SIG-M5 (cell line): ENCODE data around the gene ALDH1A3.

Experiments used
- DNase-seq: peaks from one replicate; lab custom pipeline; 2025; lab: John Stamatoyannopoulos, UW

ALDH1A3 gene

DNA sequence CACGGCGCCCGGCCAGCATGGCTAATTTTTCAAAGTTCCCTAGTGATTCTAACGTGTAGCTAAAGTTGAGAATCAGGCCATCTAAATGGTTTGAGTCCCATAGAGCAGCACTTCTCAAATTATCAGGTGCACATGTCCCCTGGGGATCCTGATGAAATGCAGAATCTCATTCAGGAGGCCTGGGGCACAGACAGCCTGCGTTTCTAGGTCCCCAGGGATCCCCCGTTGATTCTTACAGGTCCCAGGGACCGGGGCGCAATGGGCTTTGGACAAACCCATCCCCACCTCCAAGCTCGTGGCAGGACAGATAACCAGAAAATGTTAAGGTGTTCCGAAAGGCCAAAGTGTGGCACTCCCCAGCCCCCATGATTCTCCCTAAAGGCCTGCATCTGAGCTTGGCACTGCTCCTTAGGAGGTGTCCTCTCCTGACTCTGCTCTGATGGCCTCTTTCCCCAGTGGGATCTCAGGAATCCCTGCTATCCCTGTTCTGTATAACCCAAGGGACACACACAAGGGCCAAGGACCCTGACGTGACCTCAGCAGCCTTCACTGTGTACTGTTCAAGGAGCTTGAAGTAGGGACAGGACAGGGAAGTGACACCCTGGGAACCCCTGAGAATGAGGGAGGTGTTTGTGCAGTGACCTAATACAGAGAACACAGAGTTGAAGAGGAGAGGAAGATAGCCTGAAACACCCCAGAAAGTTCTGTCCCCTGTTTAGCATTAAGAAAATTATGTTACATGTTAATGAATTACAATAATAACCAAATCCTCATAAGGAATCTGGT, 47.5 kb downstream of the ALDH1A3 start:
- no peak for DNase-seq

DNA sequence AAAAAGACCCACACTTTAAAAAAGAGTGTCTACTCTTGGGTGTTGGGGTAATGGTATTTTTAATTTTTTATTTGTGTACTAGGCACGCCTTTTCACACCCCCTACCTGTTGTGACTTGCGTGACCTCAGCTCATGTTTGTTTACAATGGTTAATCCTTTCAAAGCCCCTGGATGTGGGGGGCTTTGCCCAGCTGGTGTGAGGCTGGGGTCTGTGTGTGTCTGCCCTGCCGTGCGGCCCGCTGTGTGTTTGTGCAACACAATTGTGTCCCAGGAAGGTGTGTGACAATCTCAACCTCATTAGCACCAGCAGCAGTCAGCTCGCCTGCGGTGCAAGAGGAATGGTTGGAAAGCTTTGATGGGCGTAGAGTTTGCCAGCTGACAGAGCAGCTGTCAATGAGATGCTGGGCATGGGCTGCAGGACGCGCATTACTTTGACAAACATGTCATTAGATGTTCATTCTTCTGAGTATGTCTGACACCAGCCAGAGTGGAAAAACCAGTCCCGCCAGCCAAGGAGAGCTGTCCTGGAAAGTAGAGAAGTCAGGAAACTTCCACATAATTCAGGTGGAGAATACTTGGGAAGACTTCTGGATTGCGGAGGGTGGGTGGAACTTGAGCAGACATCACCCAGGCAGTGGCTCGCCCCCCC, 49.1 kb downstream of the ALDH1A3 start:
- DNase-seq, result no peak

- no peak for DNase-seq
These were observed 50.0 kb downstream of the ALDH1A3 start for GRCh38 chr15:100929641-100930042.

DNA sequence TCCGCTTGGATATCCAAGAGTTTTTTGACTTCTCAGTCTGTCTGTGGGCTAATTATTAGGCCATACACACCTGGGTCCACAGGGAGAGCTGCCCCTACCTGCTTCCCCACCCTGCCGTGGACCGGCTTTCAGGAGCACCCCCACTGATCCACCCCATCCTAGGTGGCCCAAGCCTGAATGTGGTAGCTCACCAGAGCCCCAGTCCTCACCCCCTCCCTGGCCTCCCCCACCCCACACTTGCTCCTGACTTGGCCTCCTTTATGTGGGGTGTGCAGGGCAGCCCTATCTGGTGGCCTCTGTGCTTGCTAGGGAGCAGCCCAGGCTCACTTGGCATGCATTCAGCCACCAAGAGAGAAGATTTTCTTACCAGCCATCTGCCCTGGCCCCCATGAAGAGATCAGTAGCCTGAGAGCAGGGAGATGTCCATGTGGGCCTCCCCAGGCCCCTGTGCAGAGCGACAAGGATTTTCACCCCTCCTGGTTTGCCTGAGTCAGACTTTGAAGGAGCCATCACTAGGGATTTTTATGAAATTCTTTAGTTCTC, 50.7 kb downstream of the ALDH1A3 start:
- no peak for DNase-seq

DNA sequence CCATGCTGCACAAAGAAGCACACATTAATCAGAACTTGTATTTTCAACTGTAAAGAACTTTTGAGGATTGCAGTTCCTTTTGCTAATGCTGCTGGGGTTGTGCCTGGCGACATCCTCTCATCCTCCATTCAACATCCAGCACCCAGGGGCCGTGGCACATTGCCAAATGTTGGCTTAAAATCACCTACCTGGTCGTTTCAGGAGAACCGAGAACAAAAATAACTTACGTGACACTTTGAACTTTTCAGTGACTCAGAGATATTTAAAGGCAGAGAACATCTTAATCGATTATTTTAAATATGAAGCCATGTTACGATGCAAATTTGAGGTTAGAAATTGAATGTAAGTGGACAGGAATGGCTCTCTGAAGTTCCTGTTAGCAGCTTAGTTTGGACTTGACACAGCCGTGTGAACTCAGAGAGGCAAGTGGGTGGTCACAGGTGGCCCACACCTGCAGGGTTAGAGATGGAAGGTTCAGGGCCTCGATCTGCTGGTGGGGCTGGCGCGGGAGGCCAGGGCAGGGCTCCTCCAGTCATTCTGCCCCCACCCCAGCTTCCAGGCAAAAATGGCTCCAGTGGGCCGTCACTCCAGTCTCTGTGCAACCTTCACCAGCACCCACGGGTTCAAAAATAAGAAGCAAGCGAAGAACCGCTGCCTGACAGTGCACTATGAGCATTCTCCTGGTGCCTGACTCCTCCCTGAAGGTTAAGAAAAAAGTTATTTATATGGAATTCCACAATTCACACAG, 51.7 kb downstream of the ALDH1A3 start:
- no peak for DNase-seq

DNA sequence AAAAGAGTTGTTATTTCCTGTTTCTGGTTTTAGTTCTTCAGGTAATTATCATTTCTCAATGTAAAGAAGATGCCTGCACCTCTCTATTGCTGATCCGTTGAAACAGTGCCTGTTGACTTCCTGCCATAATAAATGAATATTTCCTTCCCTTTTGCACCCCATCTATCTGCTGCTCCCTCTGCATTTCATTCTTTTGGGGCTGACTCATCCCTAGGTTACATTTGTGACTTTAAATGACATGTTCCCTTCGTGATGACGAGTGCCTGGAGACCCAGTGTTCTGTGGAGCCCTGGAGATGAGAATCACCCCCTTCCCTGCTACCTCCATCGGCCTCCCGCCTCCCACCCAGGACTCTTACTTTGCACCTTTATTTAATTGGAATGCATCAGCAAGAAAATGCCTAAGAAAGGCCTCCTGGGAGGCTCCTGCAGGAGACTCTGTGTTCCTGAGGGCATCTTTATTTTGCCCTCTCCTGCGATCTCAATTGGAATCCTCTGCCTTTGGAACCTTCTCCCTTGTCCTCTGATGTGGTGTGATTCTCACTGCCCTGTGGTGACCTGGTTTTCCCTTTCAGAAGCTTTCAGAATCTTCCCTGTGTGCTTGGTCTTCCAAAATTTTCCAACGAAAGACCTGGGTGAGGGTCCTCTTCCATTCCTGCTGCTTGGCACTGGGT, 53.2 kb downstream of the ALDH1A3 start:
- DNase-seq, result no peak

DNA sequence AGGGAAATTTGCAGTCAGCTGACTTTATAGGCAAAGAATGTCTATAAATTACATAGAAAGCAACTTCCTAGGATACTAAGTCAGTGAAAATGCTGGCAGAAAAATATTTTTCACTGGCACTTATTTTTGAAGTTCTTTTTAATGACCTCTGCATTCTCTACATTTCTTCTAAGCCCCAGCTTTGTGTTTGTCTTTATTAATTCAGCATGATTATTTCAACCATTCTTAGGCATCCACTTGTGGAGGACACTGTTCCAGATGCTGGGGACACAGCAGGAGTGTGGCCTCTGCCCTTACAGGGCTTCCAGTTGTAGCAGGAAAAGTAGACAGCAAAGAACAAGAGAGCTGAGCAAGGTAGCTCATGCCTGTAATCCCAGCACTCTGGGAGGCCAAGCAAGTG, 54.5 kb downstream of the ALDH1A3 start:
- DNase-seq, result no peak

DNA sequence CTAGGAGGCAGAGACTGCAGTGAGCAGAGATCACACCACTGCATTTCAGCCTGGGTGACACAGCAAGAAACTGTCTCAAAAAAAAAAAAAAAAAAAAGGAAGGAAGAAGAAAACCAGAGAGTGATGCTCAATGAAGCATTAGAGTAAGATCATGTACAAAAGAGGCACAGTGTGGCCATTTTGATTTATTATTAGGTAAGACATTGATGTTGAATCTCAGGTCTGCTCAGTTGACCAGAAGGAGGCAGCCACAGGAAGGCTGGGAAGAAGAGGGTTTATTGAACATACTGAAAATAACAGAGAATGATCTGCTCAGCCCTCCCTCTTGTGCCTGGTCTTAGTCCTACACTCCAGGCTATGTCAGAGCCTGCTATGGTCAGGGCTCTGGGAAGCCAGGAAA, 55.1 kb downstream of the ALDH1A3 start:
- DNase-seq, result no peak

- DNase-seq, result no peak
These were observed 57.5 kb downstream of the ALDH1A3 start for GRCh38 chr15:100937171-100937570.

GRCh38 chr15:100939791-100940190, 60.2 kb downstream of the ALDH1A3 start:
- no peak for DNase-seq

DNA sequence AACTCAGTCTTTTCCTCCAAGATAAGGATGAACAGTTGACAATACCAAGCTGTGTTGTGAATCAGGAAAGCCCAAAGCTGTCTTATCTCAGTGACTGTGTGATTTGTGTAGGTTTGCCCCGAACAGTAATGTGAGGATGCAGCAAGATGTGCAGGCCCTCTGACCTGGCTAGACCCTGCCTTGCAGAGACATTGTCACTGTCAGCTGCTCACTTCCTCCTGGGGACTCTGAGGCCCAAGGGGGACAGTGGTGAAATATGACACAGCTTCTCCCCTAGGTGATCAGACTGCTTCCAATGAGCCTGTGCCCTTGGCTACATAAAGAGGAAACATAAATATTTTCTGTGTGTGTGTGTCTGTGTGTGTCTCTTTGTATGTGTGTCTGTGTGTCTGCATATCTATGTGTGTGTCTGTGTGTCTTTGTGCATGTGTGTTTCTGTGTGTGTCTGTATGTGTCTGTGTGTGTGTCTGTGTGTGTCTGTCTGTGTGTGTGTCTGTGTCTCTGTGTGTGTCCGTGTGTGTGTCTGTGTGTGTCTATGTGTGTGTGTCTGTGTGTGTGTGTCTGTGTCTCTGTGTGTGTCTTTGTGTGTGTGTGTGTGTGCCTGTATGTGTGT, 61.2 kb downstream of the ALDH1A3 start:
- peak; percentile 66 for DNase-seq

DNA sequence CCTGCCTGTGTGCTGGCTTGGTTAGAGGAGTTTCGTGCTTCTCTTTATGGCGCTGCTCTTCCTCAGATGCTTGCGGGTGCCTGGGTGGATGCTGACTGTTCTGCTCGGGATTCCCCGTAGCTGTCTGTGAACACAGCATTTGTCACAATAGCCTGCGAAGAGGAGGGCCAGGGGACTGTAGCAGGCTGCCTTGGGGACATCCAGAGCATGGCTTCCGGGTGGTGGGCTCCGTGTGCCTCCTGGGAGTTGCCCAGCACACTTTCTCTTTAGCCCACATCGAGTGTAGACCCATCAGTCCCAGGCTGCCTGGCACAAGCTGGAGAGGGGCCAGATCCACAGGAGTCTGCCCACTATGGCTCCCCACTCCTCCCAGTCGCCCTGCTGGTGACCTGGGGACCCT, 61.9 kb downstream of the ALDH1A3 start:
- DNase-seq, result no peak

DNA sequence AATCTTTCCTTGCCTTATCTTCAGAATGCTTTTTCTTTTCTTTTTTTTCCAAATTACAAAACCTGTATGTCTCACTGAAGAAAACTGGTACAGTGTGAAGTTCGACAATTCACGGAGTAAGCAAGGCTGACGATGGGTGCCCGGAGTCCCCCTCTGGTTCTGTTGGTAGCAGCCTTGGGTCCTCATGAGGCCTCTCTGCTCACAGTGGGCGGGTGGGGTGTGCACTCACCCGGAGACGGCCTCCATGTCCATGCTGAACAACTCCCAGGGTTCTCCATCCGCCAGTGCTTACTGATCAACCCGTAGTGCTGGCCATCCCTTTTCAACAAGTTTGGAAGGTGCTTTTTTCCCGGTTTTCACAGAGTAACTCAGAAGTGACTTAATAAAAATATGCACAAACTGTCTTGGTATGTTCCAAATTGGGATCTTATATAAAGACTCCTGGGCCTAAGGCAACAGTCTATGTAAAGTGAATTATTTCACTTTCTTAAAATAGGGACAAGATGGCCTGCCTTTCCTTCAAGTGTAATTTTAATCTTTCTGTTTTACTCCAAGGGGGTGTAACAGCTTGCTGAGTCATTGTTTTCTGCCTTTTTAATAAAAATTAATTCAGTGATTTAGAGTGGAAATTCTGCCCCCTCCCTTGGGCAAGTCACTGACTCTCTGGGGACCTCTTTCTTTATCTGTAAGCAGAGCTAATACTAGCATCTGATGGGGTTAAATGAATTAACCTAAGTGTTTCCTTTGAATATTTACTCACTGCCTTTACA, 63.2 kb downstream of the ALDH1A3 start:
- no peak for DNase-seq

- DNase-seq, result no peak
These were observed 64.7 kb downstream of the ALDH1A3 start for GRCh38 chr15:100944244-100944895.

GRCh38 chr15:100944986-100945385, 65.4 kb downstream of the ALDH1A3 start:
- DNase-seq, result no peak

DNA sequence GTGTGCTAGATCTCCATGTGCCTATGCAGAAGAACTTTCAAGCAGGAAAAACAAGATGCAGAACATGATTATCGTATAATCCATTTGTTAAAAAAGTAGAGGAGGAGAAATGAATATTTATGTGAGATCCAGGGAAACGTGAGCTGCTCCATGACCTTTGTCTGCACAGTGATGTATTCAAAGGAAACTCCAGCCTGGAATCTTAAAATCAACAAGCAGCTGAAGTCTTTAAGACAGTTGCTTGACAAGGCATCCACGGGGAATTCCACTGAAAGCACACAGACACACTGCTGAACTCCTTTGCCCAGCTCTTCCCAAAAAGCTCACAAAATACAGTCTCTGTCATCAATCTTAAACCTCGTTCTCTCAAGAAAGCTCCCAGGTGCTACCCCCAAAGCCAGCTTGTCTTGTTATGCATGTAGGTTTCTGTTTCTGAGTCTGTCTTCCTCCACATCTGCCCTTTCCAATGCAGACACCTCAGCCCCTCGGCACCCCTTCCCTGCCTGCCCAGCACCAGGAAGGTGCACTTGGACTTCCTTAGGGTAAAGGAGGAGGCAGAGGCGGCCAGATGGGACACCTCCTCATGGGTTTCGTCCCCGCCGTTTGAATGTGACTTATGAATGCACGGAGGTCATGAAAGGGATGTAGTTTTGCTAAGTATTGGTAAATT, 68.3 kb downstream of the ALDH1A3 start:
- no peak for DNase-seq

- no peak for DNase-seq
These were observed 68.8 kb downstream of the ALDH1A3 start for GRCh38 chr15:100948430-100948762.

DNA sequence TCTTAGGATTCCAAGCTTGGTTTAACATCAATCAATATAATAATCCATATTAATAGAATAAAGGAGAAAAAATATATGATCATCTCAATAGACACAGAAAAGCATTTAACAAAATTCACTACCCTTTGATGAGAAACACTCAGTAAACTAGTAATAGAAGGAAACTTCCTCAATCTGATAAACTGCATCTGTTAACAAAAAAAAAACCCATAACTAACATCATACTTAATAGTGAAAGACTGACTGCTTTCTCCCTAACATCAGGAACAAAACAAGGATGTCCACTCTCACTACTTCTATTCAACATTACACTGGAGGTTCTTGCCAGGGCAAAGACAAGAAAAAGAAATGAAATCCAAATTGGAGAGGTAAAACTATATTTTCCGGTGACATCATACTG, 70.1 kb downstream of the ALDH1A3 start:
- no peak for DNase-seq

DNA sequence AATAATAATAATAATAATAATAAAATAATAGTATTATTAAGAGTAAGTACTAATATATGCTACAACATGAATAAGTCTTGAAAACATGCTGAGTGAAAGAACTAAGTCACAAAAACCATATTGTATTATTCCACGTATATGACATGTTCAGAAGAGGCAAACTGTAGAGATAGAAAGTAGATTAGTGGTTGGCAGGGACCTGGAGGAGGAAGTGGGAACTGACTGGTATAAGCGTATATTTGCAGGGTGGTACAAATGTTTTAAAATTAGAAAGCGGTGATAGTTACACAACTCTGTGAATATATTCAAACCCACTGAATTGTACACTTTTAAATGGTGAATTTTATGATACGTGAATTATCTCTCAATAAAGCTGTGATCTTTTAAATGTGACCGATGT, 72.3 kb downstream of the ALDH1A3 start:
- DNase-seq, result peak; percentile 10

- no peak for DNase-seq
These were observed 72.9 kb downstream of the ALDH1A3 start for GRCh38 chr15:100952566-100952965.
